AG04449 (cell line): ENCODE measurements around the gene CSF1.

Source experiments
- CTCF ChIA-PET: fragments of 350-600 bp; formaldehyde crosslinking; extraction: SDS; loops from one replicate; lab custom pipeline; 2021; ENCODE audit warnings: antibody characterized with exemption; lab: Yijun Ruan, JAX
- POLR2A ChIA-PET: fragments of 400-600, 350-600 bp; formaldehyde crosslinking; extraction: SDS; loops from one replicate; lab custom pipeline; 2020; ENCODE audit warnings: antibody characterized with exemption, inconsistent platforms; lab: Yijun Ruan, JAX
- DNase-seq: peaks from one replicate; pipeline ENCODE4 v3.0.0-alpha.2; 2010; ENCODE audit warnings: low read depth, low spot score
- H3K4me3 ChIP-seq: 2 replicates; pipeline ENCODE4 v1.5.1; 2011; ENCODE audit warnings: low read depth, mild to moderate bottlenecking, control low read depth, low read length
- TF ChIP-seq, protein P1 (sequence below): IDR thresholded peaks from one replicate; pipeline ENCODE4 v1.5.1; 2011; ENCODE audit warnings: mild to moderate bottlenecking, moderate library complexity, low read length, control low read depth, inconsistent platforms; ENCODE audit not compliant: insufficient read depth; ENCODE audit errors: missing control alignments

CSF1 gene

DNA sequence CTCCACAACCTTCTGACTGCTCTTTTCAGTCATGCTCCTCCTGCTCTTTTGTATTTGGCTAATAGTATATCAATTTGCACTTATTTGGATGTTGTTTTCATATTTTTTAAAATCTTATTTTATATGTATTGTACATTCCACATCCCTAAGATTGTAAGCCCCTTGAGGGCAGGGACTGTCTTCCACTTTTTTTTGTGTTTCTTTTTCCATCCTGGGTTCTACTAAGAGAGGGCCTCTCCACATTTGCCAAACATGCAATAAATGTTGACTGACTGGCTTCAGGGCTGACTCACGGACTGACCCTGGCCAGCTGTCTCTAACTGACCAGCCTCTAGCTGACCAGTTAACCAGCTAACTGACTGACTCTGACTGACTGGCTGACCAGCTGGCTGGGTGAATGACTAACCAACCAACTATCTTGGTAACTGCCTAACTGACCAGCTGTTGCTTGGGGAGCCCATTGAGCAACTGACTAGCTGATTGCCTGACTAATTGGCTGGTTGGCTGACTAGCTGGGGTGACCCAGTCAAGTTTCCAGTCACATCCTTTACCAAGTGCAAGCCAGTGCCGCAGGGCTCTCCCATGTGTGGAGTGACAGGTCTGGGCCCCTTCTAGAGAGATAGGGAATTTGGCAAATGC, 16.1 kb downstream of the CSF1 start:
- DNase-seq: no peak
- ChIA-PET POLR2A (no interaction called here), CTCF (interaction anchor here (1.4 to 6.5 kb wide), 2 partner anchors 58 to 150 kb away, joined by 5 to 42 read pairs; partner anchors contain the start of gene AHCYL1)
- no peak overlapping the region for H3K4me3 ChIP-seq
- TF ChIP-seq, protein P1, sequence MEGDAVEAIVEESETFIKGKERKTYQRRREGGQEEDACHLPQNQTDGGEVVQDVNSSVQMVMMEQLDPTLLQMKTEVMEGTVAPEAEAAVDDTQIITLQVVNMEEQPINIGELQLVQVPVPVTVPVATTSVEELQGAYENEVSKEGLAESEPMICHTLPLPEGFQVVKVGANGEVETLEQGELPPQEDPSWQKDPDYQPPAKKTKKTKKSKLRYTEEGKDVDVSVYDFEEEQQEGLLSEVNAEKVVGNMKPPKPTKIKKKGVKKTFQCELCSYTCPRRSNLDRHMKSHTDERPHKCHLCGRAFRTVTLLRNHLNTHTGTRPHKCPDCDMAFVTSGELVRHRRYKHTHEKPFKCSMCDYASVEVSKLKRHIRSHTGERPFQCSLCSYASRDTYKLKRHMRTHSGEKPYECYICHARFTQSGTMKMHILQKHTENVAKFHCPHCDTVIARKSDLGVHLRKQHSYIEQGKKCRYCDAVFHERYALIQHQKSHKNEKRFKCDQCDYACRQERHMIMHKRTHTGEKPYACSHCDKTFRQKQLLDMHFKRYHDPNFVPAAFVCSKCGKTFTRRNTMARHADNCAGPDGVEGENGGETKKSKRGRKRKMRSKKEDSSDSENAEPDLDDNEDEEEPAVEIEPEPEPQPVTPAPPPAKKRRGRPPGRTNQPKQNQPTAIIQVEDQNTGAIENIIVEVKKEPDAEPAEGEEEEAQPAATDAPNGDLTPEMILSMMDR: no peak

DNA sequence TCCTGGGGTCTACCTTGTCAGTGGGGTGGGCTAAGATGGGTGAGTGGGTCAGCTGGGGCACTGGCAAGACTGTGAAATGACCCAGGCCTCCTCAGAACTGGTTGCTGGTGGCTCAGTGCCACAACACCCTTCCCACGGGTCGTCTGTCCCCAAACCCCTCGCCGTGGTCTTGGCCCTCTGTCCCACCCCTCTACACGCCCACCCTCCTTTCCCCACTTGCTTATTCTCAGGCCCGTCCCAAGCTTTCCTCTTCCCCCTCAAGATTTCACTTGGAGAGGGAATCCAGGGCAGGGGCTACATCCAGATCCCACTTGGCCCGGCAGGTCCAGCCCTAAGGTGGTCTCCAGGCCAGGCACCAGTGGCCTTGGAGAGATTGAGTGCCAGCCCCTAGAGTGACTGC, 16.7 kb downstream of the CSF1 start:
- ChIA-PET CTCF (interaction anchor here (6.5 kb wide), 1 partner anchor 57 kb away, joined by 42 read pairs; the partner anchor contains the start of gene AHCYL1), POLR2A (no interaction called here)
- DNase-seq: no peak
- H3K4me3 ChIP-seq: no peak overlapping the region
- TF ChIP-seq, protein P1: no peak

DNA sequence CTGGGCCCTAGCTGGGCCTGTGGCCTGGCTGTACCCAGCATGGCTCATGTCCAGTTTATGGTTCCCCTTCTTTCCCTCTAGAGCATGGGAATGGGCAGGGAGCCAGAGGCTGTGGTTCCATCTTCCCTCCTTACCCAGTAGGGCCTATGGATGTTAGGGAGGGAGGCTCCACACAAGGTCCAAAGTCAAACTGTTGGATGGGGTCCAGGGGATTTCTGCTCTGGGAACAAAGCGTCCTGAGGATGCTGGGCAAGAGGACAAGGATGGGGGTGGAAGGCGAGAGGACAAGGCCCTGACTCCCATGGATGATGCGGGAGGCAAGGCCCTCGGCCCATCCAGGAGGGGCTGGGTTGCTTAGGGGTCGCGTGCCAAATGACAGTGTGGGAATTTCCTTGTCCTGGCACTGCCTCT, 17.3 kb downstream of the CSF1 start:
- TF ChIP-seq, protein P1: no peak
- no peak for DNase-seq
- ChIA-PET CTCF (interaction anchor here (1.1 to 6.5 kb wide), 2 partner anchors 57 to 151 kb away, joined by 3 to 42 read pairs; partner anchors contain the start of gene AHCYL1), POLR2A (no interaction called here)
- H3K4me3 ChIP-seq: no peak overlapping the region

DNA sequence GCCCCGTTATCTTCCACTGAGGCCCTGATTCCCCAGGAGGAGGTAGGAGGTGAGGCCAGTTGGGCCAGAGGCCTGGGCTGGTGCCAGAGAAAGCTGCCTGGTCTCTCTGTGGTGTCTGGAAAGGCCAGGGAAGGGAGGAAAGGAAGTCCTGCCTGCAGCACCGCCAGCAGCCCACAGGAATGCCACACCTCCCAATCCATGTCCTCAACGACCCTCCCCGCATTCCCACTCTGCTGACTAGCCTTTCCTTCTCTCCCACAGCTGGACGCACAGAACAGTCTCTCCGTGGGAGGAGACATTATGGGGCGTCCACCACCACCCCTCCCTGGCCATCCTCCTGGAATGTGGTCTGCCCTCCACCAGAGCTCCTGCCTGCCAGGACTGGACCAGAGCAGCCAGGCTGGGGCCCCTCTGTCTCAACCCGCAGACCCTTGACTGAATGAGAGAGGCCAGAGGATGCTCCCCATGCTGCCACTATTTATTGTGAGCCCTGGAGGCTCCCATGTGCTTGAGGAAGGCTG, 18.0 kb downstream of the CSF1 start:
- DNase-seq: no peak
- TF ChIP-seq, protein P1: no peak
- H3K4me3 ChIP-seq: no peak overlapping the region
- CTCF ChIA-PET: interaction anchor here (1.1 kb wide), 1 partner anchor 152 kb away, joined by 3 read pairs; no protein-coding TSS in a partner anchor
- POLR2A ChIA-PET: interaction anchor here (0.8 kb wide), 1 partner anchor 52 kb away, joined by 3 read pairs; no protein-coding TSS in a partner anchor

DNA sequence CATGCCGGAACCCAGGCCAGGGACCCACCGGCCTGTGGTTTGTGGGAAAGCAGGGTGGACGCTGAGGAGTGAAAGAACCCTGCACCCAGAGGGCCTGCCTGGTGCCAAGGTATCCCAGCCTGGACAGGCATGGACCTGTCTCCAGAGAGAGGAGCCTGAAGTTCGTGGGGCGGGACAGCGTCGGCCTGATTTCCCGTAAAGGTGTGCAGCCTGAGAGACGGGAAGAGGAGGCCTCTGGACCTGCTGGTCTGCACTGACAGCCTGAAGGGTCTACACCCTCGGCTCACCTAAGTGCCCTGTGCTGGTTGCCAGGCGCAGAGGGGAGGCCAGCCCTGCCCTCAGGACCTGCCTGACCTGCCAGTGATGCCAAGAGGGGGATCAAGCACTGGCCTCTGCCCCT, 18.5 kb downstream of the CSF1 start:
- POLR2A ChIA-PET: interaction anchor here (0.8 kb wide), 1 partner anchor 52 kb away, joined by 3 read pairs; no protein-coding TSS in a partner anchor

More for the DNA sequence above, 18.5 kb downstream of the CSF1 start:
- DNase-seq: no peak
- H3K4me3 ChIP-seq: no peak overlapping the region
- CTCF ChIA-PET: interaction anchor here (1.5 to 2.8 kb wide), 2 partner anchors 13 to 55 kb away, joined by 6 to 19 read pairs; partner anchors contain the start of gene AHCYL1
- TF ChIP-seq, protein P1: no peak
